Peyer's patch (tissue), 4 donors: ENCODE data around the gene KDM4C. TPM values are rescaled to one million over a fixed set of nuclear protein-coding genes. Genes with fewer than 3 reads are reported as not detected.
A peak's percentile ranks its signal among the peaks of the same experiment; 100 is the strongest.

ENCODE experiments used
- DNase-seq, 3 donors: peaks; one replicate each; pipeline ENCODE4 v3.0.0-alpha.2; 2017 to 2019
- H3K27ac ChIP-seq, 4 donors: fragments of 200-600 bp; sonication (generic); one replicate each; pipeline ENCODE4 v1.5.1; 2016 to 2019
- H3K27me3 ChIP-seq, 2 donors: fragments of 200-600 bp; sonication (generic); one replicate each; pipeline ENCODE4 v1.5.1; 2019
- H3K36me3 ChIP-seq, 3 donors: fragments of 200-600 bp; sonication (generic); one replicate each; pipeline ENCODE4 v1.5.1; 2016 to 2019
- H3K4me1 ChIP-seq, 4 donors: fragments of 200-600 bp; sonication (generic); one replicate each; pipeline ENCODE4 v1.5.1; 2016 to 2019
- H3K4me3 ChIP-seq, 4 donors: fragments of 200-600 bp; sonication (generic); 1 replicate in 3 of 4; 2 replicates in 1 of 4; pipeline ENCODE4 v1.5.1; 2016 to 2019; ENCODE audit warnings: mild to moderate bottlenecking in 1 of 4
- H3K9me3 ChIP-seq, 4 donors: fragments of 200-600 bp; sonication (generic); one replicate each; pipeline ENCODE4 v1.5.1; 2016 to 2019; ENCODE audit warnings: mild to moderate bottlenecking in 1 of 4
- POLR2A ChIP-seq, 2 donors: fragments of 450-650 bp; IDR thresholded peaks; one replicate each; pipeline ENCODE4 v1.5.1; 2017; ENCODE audit warnings: antibody characterized with exemption in 2 of 2, mild to moderate bottlenecking in 2 of 2, moderate library complexity in 2 of 2
- total RNA-seq, 4 donors: library from RNA; depleted of rRNA; stranded (reverse); fragments of >200 nt; gene quantifications; one replicate each; pipeline ENCODE4 v1.1.0, GENCODE V29; 2016
- TF ChIP-seq, protein P1 (sequence below), 6 experiments: fragments of 450-650 bp in 4 of 6; fragments of 200-600 bp in 2 of 6; sonication (generic) in 1 of 6; IDR thresholded peaks; one replicate each; pipeline ENCODE4 v1.5.1; 2017 to 2019; ENCODE audit warnings: antibody characterized with exemption in 6 of 6, mild to moderate bottlenecking in 3 of 6, moderate library complexity in 1 of 6

The KDM4C gene
- total RNA-seq, 4 donors from 2014 or later: 90.7 to 125 (median 107) TPM

DNA sequence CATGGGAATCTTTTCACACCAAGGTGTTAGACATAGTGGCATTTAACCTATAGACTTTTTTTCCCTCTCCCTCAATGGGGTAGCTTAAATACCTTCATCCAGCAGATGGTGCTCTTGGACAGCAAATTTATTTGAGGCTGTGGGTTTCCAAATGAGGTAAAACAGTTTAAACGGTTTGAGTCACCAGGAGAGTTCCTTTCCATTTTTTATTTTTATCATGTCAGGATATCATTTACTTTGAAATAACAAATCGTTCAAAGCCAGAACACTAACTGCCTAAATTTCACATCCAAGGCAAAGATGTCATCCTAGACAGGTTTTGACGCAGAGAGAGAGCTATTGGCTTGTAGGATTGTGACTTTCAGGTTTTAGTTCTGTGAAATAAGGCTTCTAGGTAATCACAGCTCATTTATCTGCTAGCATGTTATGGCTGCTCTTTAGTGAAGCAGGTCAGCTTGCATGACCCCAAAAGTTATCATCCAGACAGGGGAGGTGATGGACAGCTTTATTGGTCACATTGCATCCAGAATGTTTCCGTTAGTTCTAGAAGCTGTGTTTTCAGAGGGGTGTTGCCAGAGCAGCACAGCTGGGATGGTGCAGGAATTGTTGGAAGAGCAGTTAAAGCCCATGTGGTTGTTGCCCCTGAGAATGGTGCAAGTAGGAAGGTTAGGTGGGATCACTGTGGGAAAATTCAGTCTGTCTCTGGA lies 69.8 kb downstream of the KDM4C start:
- H3K27ac ChIP-seq: no peak overlapping the region
- H3K4me1 ChIP-seq: no peaks in the 10 kb centered on the region
- TF ChIP-seq, protein P1, sequence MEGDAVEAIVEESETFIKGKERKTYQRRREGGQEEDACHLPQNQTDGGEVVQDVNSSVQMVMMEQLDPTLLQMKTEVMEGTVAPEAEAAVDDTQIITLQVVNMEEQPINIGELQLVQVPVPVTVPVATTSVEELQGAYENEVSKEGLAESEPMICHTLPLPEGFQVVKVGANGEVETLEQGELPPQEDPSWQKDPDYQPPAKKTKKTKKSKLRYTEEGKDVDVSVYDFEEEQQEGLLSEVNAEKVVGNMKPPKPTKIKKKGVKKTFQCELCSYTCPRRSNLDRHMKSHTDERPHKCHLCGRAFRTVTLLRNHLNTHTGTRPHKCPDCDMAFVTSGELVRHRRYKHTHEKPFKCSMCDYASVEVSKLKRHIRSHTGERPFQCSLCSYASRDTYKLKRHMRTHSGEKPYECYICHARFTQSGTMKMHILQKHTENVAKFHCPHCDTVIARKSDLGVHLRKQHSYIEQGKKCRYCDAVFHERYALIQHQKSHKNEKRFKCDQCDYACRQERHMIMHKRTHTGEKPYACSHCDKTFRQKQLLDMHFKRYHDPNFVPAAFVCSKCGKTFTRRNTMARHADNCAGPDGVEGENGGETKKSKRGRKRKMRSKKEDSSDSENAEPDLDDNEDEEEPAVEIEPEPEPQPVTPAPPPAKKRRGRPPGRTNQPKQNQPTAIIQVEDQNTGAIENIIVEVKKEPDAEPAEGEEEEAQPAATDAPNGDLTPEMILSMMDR (IDR thresholded peaks at IDR 0.05): peak in 5 of 6 experiments; percentile 17 to 54 (median 48)
- TF ChIP-seq POLR2A (IDR thresholded peaks at IDR 0.05): no peak
- no peak overlapping the region for H3K4me3 ChIP-seq
- no peak for DNase-seq
- peaks cover 0 to 23% (median 3%) of the 10 kb centered on the region in 3 donors for H3K36me3 ChIP-seq
- H3K9me3 ChIP-seq: no peaks in the 10 kb centered on the region
- H3K27me3 ChIP-seq: no peaks in the 10 kb centered on the region

DNA sequence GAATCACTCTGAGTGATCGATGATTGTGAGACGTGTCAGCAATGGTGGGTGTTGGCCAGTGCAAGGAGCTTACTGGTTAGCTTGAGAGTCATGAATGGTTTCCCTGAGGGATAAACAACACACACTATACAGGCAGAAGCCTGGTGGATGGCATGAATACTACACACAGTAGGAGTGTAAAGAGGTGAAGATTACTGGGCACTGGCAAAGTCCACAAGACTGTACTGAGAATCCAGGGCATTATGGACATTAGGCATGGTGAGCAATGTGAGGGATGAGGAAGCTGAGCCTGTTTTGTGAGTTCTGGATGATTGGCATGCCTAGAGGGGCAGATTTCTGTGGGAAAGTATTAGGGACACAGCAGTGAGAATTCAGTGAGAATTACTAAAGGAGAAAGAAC lies 71.3 kb downstream of the KDM4C start:
- no peaks in the 10 kb centered on the region for H3K9me3 ChIP-seq

DNA sequence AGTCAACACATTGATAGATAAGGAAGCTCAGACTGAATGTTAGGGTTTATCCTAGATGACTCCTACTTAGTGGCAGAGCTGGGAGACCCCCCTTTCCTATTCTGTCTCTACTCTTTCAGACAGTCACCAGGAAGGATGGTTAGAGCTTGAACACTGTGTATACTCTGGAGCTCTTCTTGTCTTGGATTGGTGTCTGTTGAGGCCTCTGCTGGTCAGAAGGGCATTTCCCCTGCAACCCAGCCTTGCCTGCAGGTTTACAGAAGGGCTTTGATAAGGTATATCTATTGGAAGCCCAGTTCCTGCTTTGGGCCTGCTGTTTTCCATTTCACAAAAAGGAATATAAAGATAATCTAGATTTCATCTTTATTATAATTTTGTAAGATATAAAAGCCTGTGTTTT lies 71.8 kb downstream of the KDM4C start:
- Histone ChIP-seq H3K27me3 (no peaks in the 10 kb centered on the region), H3K4me3 (no peak overlapping the region), H3K36me3 (peaks cover 0 to 20% (median 0%) of the 10 kb centered on the region in 3 donors), H3K27ac (no peak overlapping the region), H3K4me1 (no peaks in the 10 kb centered on the region), H3K9me3 (no peaks in the 10 kb centered on the region)
- no peak for TF ChIP-seq POLR2A (IDR thresholded peaks at IDR 0.05)
- TF ChIP-seq, protein P1 (IDR thresholded peaks at IDR 0.05): no peak
- DNase-seq: no peak

More for the DNA sequence above, 71.3 kb downstream of the KDM4C start:
- no peak for TF ChIP-seq POLR2A (IDR thresholded peaks at IDR 0.05)
- TF ChIP-seq, protein P1 (IDR thresholded peaks at IDR 0.05): peak in 1 of 6 experiments; percentile 8
- Histone ChIP-seq H3K27ac (no peak overlapping the region), H3K4me3 (no peak overlapping the region), H3K27me3 (no peaks in the 10 kb centered on the region), H3K36me3 (peaks cover 0 to 15% (median 0%) of the 10 kb centered on the region in 3 donors), H3K4me1 (no peaks in the 10 kb centered on the region)
- no peak for DNase-seq

DNA sequence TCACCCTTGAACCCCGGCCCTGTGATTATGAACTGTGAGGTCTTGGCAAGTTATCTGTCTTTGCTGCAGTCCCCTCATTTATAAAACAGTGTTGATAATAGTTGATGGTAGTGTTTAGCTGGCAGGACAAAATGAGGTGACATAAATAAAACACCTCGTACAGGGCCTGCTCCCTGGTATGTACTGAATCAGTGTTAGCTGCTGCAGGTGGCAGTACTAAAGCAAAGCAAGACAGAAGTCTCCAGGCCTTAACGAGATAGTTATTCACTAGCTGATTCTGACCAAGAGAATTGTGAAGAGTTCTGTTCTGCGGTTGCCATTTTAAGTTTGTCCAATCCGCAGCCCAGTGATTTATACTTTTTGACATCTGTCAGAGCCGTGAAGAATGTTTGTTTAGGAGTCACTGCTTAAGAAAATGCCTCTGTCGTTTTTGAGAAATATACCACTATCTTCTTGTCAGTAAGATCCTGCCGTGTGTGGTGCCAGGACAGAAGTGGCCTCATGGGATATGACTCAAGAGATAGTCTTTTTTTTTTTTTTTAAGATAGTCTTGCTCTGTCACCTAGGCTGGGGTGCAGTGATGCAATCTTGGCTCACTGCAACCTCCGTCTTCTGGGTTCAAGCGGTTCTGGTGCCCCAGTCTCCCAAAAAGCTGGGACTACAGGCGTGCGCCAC lies 75.9 kb downstream of the KDM4C start:
- Histone ChIP-seq H3K9me3 (no peaks in the 10 kb centered on the region), H3K4me1 (no peaks in the 10 kb centered on the region), H3K27ac (no peak overlapping the region), H3K27me3 (no peaks in the 10 kb centered on the region), H3K36me3 (peaks cover 0 to 30% (median 0%) of the 10 kb centered on the region in 3 donors), H3K4me3 (no peak overlapping the region)
- TF ChIP-seq, protein P1 (IDR thresholded peaks at IDR 0.05): no peak
- no peak for TF ChIP-seq POLR2A (IDR thresholded peaks at IDR 0.05)
- DNase-seq: no peak

DNA sequence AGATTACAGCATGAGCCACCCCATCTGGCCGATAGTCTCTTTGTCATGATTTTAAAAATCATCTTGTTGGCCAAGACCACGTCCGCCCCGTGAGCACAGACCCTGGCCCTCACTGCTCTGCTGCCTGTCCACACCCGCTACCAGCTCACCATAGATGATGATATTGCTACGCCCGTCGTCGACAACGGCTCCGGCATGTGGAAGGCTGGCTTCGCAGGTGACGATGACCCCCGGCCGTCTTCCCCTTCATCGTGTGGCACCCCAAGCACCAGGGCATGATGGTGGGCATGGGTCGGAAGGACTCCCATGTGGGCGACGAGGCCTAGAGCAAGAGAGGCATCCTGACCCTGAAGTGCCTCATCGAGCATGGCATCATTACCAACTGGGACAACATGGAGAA lies 76.5 kb downstream of the KDM4C start:
- no peaks in the 10 kb centered on the region for H3K4me1 ChIP-seq
- no peak overlapping the region for H3K4me3 ChIP-seq
- peaks cover 0 to 25% (median 0%) of the 10 kb centered on the region in 3 donors for H3K36me3 ChIP-seq
- TF ChIP-seq, protein P1 (IDR thresholded peaks at IDR 0.05): no peak
- no peak for TF ChIP-seq POLR2A (IDR thresholded peaks at IDR 0.05)
- no peak overlapping the region for H3K27ac ChIP-seq
- H3K27me3 ChIP-seq: no peaks in the 10 kb centered on the region
- H3K9me3 ChIP-seq: no peaks in the 10 kb centered on the region
- DNase-seq: no peak
